Measurements from ENCODE around the gene COL23A1.

The COL23A1 gene

GRCh38 chr5:178389026-178389729 is 201.0 kb downstream of the COL23A1 start:
- peak in 2 of 3 donors; percentile 38 to 54 for DNase-seq

DNA sequence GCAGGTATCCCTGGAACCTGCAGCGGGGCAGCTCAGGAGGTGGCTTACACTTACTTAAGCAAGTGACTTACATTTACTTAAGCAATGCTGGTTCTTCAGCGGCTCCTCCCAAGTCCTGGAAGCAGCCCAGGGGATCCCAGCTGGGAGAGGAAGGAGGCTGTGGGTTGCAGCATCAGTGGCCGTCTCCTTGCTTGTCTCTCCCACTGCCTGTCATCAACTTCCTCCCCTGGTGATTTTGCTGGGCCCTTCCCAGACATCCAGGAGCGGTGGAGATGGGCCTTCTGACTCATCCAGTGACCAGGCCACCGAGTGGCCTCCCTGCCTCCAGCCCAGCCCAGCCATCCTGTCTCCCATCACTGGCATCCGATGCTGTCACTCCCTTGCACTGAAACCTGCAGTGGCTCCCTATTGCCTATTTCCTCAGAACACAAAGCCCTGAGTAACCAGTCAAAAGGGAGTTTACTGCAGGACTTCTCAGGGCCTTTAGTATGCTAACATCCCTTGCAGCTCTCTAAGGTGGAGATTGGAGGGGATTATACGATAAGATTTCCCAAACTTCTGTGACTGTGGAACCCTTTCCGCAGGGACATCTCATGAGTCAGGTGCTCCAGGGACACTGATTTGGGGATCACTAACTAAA is 201.7 kb downstream of the COL23A1 start:
- peak; percentile 93 to 94 (median 93) for DNase-seq

GRCh38 chr5:178387856-178388190 is 202.4 kb downstream of the COL23A1 start:
- no peak for DNase-seq

GRCh38 chr5:178387061-178387855 is 202.9 kb downstream of the COL23A1 start:
- DNase-seq, result no peak

DNA sequence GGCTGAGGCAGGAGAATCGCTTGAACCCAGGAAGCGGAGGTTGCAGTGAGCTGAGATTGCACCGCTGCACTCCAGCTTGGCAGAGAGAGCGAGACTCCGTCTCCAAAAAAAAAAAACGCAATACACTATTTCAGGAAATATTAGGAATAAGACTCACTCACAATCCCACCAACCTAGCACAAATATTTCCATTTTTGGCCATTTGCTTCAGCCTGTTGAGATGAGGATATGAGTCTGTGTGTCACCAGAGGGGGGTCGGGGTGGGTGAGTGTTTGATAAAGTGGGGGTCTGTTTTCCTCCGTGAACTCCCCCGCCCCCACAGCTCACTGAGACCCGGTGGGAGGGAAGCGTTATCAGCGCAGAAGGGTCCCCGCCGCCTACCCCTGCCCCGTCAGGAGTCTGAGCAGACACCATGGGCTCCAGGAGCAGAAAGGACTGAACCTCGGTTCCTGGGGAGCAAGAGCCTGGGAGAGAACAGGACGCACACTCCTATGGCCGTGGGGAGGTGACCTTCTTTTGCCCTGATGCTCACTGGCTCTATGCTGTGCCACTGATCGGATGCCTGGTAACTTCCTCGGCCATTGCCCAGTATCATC is 203.8 kb downstream of the COL23A1 start:
- DNase-seq, result no peak

GRCh38 chr5:178385496-178385890 is 204.7 kb downstream of the COL23A1 start:
- peak; percentile 84 to 87 (median 87) for DNase-seq

- peak in 2 of 3 donors; percentile 54 to 72 for DNase-seq
Measured at GRCh38 chr5:178384816-178385495, 205.2 kb downstream of the COL23A1 start.

- DNase-seq, result no peak
Measured at GRCh38 chr5:178383919-178384815, 206.0 kb downstream of the COL23A1 start.

DNA sequence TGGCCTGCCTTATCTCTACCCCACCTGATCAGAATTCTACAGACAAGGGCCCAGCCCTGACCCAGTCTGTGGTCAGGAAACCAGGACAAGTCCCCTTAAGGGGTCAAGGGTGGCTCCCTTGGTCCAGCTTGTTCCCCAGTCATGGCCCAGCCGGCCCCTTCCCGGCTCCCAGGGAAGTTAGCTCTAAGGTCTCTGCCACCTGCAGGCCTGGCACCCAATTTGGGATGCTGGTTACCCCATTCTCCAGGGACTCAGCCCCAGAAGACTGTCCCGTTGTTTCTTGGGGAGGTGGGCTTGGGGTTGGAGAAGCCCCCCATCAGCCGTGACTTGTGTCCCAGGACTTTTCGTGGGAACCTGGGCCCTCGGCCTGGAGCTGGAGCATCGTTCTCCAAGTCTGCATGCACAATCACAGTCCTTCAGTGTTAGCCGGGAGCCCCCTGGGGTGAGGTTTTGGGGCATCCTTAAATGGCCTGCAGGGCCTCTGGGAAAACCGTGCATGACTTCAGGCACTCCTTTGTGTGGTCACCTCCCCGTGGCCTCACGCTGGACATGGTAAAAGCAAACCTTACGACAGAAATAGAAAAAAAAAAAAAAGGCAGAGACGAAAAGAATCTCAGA is 206.8 kb downstream of the COL23A1 start:
- no peak for DNase-seq

DNA sequence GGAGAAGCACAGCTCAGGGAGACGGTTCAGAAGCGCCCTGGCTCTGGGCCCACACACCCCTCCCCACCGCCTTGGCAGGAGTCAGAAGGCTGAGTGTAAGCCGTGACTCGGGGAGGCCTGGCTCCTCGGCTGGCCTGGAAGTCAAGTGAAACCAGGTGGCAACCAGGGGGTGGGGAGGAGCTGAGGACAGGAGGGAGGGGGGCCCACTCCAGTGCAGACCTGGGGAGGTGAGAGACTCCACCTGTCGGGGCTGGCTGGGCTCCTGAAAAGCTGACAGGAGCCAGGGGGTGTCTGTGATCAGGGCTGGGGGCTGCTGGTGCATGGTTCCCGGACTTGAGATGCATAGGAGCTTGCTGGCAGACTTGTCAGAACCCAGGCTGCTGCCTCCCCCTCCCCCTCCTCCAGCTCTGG is 207.4 kb downstream of the COL23A1 start:
- no peak for DNase-seq

GRCh38 chr5:178381921-178382695 is 208.1 kb downstream of the COL23A1 start:
- no peak for DNase-seq

- DNase-seq, result no peak
Measured at GRCh38 chr5:178381206-178381605, 209.0 kb downstream of the COL23A1 start.

DNA sequence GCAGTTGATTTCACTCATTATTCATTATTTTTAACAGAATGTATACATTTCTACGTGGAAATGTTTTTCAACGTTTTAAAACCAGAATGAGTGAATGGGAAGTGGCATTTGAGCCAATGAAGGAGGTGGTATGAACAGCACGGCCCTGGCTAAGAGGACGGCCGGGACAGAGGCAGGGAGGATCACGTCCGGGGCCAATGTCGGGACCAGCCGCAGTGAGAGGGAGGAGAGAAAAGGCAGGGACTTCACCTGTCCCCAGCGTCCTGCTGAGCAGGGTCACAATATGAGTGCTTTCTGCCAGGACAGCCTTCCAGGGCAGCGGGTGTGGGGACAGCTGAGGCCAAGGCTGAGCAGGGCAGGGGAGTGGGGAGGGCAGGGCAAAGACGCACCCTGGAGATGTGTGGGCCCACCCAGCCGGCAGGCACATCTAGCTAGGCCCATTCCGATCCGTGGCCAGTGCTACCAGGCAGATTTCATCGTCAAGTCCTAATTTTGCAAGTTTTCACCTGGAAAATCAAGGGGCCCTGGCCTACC is 209.6 kb downstream of the COL23A1 start:
- DNase-seq, result no peak

DNA sequence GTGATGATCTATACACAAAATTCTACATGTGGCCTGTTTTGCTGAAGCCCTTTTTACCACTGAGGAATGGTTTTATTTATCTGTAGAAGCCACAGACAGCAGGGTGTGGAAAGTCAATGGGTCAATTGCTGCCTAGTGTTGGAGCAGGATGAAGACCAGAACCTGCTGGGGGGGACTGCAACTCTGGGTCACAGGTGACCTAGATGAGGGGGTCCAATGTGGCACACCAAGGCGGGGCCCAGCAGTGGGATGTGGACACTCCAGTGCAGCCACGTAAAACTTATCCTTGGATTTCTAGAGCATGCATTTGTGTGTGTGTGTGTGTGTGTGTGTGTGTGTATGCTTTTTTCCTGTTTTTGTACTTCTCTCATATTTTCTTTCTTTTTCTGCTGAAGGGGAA is 210.1 kb downstream of the COL23A1 start:
- no peak for DNase-seq

GRCh38 chr5:178378527-178379484 is 211.4 kb downstream of the COL23A1 start:
- no peak for DNase-seq

DNA sequence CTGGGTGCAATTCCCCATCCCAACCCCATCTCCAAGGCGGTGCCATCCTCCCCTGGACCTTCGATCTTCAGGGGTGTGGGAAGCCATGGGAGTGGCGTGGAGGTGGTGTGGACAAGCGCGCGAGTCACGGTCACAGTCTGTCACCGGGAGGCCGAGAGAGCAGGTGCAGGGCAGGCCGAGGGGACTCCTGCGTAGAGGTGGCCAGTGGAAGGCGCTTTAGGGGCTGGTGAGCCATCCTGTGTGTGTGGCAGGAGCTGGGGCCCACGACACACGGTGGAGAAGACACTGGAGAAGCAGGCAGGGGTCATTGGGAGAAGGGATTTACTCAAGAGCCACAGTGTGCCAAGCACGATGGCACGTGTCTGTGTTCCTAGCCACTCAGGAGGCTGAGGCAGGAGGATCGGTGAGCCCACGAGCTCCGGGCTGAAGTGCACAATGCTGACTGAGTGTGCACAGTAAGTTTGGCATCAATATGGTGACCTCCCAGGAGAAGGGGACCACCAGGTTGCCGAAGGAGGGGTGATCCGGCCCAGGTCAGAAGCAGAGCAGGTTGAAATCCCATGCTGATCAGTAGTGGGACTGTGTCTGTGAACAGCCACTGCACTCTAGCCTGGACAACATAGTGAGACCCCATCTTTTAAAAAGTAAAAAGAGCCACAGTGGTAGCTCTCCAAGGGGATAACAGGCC is 212.5 kb downstream of the COL23A1 start:
- no peak for DNase-seq

DNA sequence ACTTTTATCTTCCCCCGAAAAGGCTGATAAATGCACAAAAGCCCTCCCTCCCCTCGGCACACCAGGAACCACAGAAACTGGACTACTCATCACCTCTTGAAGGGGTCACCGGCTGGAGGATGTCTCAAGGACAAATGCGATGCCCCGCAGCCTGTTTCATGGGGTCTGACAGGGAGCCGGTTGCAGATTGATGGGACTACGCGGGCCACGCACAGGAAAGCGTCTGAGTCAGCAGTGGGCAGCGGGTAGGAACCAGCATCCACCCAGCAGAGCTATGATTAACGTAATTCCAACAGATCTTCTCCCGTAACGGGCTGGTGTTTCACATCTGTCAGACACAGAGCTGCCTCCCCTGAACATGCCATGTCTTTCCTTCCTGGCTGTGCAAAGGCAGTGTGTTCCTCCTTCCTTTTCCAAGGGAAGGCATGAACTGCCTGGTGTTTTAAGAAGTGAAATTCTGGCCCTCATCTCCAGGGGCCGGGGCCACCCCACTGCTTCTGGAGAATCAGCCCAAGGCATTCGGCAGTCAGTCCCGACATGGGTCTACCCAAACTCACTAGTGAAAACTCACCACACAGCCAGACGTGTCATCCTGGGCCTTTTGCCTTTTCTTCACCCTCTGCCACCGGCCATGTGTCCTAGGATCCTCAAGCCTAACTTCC is 213.1 kb downstream of the COL23A1 start:
- DNase-seq, result peak; percentile 53 to 65 (median 59)

DNA sequence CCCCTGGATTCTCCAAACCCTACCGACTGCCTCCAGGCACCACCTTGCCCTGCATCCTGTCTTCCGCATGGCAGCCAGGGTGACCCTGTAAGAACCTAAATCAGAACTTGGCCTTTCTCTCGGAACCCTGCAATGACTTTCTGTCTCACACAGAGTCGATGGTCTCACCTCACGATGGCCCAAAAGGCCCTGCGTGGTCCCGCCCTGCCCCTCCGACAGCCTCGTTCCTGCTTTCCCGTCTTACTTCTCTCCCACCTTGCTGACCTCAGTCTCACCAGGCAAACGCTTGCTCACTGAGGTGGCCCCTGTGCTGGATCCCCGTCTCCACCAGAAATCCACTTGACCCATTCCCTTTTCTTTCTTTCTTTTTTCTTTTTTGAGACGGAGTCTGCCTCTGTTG is 214.8 kb downstream of the COL23A1 start:
- no peak for DNase-seq

Data from suppressor macrophage treated with lipopolysaccharide for 1 hour (primary cell).